NB4 (cell line): Measurements from ENCODE around the gene ORAI2.

Experiments
- POLR2A ChIP-seq: IDR thresholded peaks from 2 replicates; pipeline ENCODE4 v1.6.1; 2011; ENCODE audit warnings: mild to moderate bottlenecking; ENCODE audit not compliant: insufficient read length; ENCODE audit errors: extremely low read depth
- TF ChIP-seq, protein P1 (sequence below): IDR thresholded peaks from one replicate; pipeline ENCODE4 v1.5.1; 2012; ENCODE audit warnings: low read depth, low read length
- TF ChIP-seq, protein P2 (sequence below): IDR thresholded peaks from 2 replicates; pipeline ENCODE4 v1.6.1; 2011; ENCODE audit warnings: low read depth, low read length

GRCh38 chr7:102426268-102427018 is 6.9 kb upstream of the ORAI2 start:
- TF ChIP-seq, protein P1, sequence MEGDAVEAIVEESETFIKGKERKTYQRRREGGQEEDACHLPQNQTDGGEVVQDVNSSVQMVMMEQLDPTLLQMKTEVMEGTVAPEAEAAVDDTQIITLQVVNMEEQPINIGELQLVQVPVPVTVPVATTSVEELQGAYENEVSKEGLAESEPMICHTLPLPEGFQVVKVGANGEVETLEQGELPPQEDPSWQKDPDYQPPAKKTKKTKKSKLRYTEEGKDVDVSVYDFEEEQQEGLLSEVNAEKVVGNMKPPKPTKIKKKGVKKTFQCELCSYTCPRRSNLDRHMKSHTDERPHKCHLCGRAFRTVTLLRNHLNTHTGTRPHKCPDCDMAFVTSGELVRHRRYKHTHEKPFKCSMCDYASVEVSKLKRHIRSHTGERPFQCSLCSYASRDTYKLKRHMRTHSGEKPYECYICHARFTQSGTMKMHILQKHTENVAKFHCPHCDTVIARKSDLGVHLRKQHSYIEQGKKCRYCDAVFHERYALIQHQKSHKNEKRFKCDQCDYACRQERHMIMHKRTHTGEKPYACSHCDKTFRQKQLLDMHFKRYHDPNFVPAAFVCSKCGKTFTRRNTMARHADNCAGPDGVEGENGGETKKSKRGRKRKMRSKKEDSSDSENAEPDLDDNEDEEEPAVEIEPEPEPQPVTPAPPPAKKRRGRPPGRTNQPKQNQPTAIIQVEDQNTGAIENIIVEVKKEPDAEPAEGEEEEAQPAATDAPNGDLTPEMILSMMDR = no peak
- TF ChIP-seq, protein P2, sequence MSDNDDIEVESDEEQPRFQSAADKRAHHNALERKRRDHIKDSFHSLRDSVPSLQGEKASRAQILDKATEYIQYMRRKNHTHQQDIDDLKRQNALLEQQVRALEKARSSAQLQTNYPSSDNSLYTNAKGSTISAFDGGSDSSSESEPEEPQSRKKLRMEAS = no peak
- TF ChIP-seq POLR2A = no peak
